Measurements from ENCODE around the gene PGLYRP1.

PGLYRP1 gene

GRCh38 chr19:46022431-46023310 is at the start of gene PGLYRP1:
TSS of gene PGLYRP1 (minus strand) at chr19:46023053. CDS start at chr19:46023021, 32 bp downstream.
- no peak for DNase-seq

GRCh38 chr19:46069806-46070341 is 47.0 kb upstream of the PGLYRP1 start:
- no peak for DNase-seq

DNA sequence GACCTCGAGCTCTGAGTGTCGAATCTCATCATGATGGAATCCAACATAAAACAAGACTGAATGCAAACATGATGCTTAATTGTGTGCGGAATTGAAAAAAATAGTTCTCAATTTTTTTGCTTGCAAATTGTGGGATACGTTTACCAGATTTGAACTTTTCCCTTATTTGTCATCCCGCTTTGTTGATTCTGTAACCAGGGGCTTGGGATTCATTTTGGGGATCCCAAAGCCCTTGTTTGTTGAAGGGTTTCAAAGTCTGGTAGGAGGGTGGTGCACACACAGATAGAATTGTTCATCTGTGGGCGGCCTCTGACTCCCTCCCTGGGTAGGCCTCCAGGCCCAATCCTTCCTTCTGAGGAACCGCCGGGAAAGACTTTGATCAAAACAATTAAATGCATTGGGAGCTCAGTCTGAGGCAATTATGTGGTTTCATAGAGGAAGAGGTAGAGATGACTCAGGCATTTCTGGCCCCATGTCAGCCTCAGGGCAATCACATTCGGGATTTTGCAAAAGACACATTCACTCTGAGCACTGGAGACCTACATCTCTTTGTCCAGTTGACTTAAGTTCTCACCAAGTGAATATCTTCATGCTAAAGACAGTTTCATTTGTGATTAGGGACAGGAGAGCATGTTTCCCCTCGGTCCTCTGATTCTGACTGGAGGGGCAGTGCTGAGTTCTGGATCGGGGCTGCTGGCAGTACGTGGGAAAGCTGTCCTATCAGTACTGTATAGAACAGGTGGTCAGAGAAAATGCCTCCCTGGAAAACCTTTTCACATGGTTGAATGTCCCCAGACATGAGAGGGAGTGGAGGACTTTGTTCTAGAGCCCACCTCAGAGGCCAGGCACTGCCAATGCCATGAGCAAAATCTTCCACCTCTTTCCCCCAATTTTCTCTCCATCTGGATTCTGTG is 45.7 kb upstream of the PGLYRP1 start:
- no peak for DNase-seq

- DNase-seq: no peak
Measured at GRCh38 chr19:46067691-46068090, 44.8 kb upstream of the PGLYRP1 start.

- no peak for DNase-seq
Measured at GRCh38 chr19:46066471-46066870, 43.6 kb upstream of the PGLYRP1 start.

DNA sequence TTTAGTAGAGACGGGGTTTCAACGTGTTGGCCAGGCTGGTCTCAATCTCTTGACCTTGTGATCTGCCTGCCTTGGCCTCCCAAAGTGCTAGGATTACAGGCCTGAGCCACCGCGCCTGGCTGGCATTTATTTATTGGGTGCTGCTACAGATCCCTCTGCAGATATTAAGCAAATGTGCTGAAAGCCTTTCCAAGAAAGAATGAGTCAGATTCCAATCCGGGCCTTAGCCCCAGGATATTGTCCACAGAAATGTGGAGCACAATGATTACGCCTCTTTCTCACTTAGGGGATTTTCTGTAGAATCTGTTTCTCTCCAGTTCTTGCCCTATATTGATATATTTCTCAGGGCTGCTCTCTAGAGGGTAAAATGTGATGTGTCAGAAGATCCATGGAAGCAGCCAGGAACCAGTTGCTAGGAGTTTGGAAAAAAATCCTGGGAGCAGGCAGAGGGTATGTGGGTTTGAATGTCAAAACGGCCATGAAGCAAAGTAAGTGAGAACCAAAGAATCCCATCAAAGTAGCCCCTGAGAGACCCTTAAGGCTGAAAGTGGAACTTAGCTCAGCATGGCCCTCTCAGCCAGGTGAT is 42.7 kb upstream of the PGLYRP1 start:
- DNase-seq: no peak

DNA sequence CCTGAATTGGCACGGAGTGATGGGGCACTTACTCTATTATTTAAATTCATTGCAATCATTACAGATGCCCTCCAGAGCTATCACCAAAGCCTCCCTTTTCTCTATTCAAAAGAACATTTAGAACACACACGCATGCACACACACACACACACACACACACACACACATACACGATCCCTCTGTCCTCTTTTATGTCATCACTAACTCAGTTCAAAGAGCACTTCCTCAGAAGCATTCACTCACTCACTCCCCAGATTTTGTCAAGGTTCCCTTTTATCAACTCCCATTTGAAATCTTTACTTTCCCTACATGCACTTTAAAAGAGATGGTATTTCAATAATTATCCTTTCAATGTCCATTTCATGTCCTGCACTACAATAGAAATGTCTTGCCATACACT is 40.3 kb upstream of the PGLYRP1 start:
- no peak for DNase-seq

- no peak for DNase-seq
Measured at GRCh38 chr19:46060012-46060411, 37.2 kb upstream of the PGLYRP1 start.

GRCh38 chr19:46058778-46059177 is 35.9 kb upstream of the PGLYRP1 start:
- DNase-seq: no peak

- DNase-seq: no peak
Measured at GRCh38 chr19:46056536-46056935, 33.7 kb upstream of the PGLYRP1 start.

- DNase-seq: no peak
Measured at GRCh38 chr19:46052896-46053295, 30.0 kb upstream of the PGLYRP1 start.

- DNase-seq: no peak
Measured at GRCh38 chr19:46049597-46049996, 26.7 kb upstream of the PGLYRP1 start.

GRCh38 chr19:46043519-46043918 is 20.7 kb upstream of the PGLYRP1 start:
- no peak for DNase-seq

GRCh38 chr19:46042252-46042883 is 19.5 kb upstream of the PGLYRP1 start:
- DNase-seq: no peak

GRCh38 chr19:46040952-46041500 is 18.2 kb upstream of the PGLYRP1 start, which contains the start of gene IGFL4:
TSS of gene IGFL4 (minus strand) at chr19:46041002. CDS start at chr19:46040962, 40 bp downstream.
- no peak for DNase-seq

DNA sequence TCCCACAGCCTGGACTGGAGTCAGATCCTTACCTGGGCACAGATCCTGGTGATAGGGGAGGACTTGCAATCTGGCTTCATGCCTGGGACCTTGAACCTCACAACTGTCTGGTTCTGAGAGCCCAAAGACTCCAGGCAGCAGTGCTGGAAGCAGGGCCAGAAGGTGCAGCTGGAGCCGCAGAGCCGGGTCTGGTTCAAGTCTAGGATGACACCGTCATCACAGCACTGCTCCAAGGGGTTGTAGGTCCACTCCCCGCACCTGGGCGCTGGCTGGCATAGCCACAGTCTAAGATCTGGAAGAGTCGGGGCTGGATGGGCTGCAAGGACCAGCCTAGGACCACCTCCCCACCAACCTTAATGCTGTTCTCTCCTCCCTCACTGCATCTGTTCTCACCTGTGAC is 17.3 kb upstream of the PGLYRP1 start:
- no peak for DNase-seq

- DNase-seq: no peak
Measured at GRCh38 chr19:46036744-46037128, 13.9 kb upstream of the PGLYRP1 start.

DNA sequence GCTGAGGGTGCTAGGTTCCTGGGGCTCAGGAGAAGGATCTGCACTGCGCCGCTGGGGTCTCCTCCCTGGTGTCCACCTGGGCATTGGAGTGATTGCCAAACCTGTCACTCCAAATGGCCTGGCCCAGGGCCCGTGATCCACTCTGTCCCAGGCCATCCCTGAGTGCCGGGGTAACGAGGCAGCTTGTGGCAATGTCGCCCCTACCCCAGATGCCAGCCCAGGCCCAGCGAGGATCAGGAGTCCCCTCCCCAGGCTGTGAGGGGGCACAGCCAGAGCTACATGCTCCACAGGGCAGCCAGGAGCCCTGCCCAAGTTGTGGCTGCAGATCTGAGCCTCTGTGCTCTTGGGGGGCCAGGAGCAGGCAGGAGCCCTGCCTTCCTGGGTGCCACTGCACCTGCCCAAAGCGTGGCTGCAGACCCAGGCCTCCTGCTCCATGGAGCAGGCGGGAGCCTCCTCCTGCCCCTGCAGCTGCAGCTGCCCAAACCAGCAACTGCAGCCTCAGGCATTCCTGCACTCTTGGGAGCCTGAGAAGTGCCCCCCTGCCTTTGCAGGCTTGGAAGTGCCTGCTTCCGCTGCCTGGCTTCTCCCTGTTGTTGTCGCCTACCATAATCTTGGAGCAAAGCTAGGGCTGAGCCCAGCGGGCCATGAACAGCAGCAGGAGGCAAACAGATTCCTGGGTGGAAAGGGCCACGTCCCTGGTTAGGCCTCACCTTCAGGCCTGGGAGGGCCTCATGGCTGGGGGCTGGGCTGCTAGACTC is 13.3 kb upstream of the PGLYRP1 start:
- DNase-seq: no peak

DNA sequence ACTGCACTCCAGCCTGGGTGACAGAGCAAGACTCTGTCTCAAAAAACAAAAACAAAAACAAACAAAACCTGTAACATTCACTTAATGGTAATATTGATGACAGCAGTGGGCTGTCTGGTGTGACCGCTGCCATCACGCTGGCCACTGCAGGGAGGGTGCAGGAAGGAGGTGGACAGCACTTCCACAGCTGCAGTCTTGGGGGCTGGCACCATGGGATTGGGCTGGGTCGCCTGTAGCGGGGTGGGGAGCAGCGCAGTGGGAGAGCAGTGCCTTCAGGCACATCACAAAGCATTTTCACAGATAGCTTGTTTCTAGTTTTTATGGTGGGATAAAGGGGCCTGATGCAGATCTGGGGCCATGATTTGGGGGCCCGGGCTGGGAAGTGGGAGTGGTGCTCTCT is 12.7 kb upstream of the PGLYRP1 start:
- no peak for DNase-seq

GRCh38 chr19:46033401-46033800 is 10.5 kb upstream of the PGLYRP1 start:
- DNase-seq: no peak

All from anterior cingulate cortex (tissue), 58 donors.